HepG2 (cell line): ENCODE data around the gene FSD1.

Experiments used
- CEBPB ChIP-seq: IDR thresholded peaks from 2 replicates; pipeline ENCODE4 v1.6.1; 2011; ENCODE audit warnings: low read depth, low read length, improper control_type of control experiment, borderline replicate concordance
- FOXA1 ChIP-seq, 2 experiments: fragments of 450-650 bp in 1 of 2; sonication (generic) in 1 of 2; formaldehyde crosslinking in 1 of 2; IDR thresholded peaks; 2 replicates each; pipeline versions ENCODE4 v1.4.0 to v1.6.1; 2016 to 2020; ENCODE audit warnings: missing genetic modification reagents in 1 of 2
- GABPA ChIP-seq, 2 experiments: IDR thresholded peaks; 2 replicates each; pipeline ENCODE4 v1.6.1; 2011 to 2016; ENCODE audit warnings: low read depth in 2 of 2, low read length in 1 of 2, missing biosample characterization in 1 of 2, missing genetic modification characterization in 1 of 2
- HMG20B ChIP-seq: conservative IDR thresholded peaks from 2 replicates; pipeline ENCODE4 v1.6.1; 2016; ENCODE audit warnings: missing genetic modification reagents, missing compliant biosample characterization
- KAT8 ChIP-seq: IDR thresholded peaks from 2 replicates; pipeline ENCODE4 v1.6.1; 2016; ENCODE audit warnings: missing genetic modification reagents, missing compliant biosample characterization
- KLF9 ChIP-seq: IDR thresholded peaks from 2 replicates; pipeline ENCODE4 v1.6.1; 2016; ENCODE audit warnings: low read depth
- ZFX ChIP-seq: sonication (generic); formaldehyde crosslinking; IDR thresholded peaks from 2 replicates; pipeline ENCODE4 v1.4.0; 2020; ENCODE audit warnings: mild to moderate bottlenecking, low read depth, missing genetic modification reagents, moderate library complexity
- ZFY ChIP-seq: sonication (generic); formaldehyde crosslinking; IDR thresholded peaks from 2 replicates; pipeline ENCODE4 v1.4.0; 2020; ENCODE audit warnings: missing genetic modification reagents
- TF ChIP-seq, protein P1 (sequence below): sonication (generic); formaldehyde crosslinking; IDR thresholded peaks from 2 replicates; pipeline ENCODE4 v1.5.0; 2020; ENCODE audit warnings: mild to moderate bottlenecking, missing genetic modification reagents, moderate library complexity
- TF ChIP-seq, protein P2 (sequence below): sonication (generic); formaldehyde crosslinking; IDR thresholded peaks from 2 replicates; pipeline ENCODE4 v1.4.0; 2020; ENCODE audit warnings: missing genetic modification reagents

DNA sequence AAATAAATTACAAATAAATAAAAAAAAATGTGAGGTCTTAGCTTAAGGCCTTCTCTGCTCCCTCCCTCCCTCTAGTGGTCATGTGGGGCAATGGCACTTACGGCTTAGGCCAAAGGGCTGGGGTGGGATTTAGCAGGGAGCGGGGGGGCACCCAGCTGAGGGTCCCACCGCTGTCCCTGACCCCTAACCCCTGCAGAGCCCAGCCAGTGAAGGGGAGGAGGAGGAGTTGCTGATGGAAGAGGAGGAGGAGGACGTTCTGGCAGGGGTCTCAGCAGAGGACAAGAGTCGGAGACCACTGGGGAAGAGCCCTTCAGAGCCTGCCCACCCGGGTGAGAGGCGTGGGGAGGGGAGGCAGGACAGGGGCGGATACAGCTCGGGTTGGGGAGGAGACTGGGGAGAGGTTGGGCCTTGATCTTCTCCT, 48.3 kb downstream of the FSD1 start:
- TF ChIP-seq, protein P1, sequence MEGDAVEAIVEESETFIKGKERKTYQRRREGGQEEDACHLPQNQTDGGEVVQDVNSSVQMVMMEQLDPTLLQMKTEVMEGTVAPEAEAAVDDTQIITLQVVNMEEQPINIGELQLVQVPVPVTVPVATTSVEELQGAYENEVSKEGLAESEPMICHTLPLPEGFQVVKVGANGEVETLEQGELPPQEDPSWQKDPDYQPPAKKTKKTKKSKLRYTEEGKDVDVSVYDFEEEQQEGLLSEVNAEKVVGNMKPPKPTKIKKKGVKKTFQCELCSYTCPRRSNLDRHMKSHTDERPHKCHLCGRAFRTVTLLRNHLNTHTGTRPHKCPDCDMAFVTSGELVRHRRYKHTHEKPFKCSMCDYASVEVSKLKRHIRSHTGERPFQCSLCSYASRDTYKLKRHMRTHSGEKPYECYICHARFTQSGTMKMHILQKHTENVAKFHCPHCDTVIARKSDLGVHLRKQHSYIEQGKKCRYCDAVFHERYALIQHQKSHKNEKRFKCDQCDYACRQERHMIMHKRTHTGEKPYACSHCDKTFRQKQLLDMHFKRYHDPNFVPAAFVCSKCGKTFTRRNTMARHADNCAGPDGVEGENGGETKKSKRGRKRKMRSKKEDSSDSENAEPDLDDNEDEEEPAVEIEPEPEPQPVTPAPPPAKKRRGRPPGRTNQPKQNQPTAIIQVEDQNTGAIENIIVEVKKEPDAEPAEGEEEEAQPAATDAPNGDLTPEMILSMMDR (CRISPR knock-in tag) = peak; percentile 75
- TF ChIP-seq, protein P2, sequence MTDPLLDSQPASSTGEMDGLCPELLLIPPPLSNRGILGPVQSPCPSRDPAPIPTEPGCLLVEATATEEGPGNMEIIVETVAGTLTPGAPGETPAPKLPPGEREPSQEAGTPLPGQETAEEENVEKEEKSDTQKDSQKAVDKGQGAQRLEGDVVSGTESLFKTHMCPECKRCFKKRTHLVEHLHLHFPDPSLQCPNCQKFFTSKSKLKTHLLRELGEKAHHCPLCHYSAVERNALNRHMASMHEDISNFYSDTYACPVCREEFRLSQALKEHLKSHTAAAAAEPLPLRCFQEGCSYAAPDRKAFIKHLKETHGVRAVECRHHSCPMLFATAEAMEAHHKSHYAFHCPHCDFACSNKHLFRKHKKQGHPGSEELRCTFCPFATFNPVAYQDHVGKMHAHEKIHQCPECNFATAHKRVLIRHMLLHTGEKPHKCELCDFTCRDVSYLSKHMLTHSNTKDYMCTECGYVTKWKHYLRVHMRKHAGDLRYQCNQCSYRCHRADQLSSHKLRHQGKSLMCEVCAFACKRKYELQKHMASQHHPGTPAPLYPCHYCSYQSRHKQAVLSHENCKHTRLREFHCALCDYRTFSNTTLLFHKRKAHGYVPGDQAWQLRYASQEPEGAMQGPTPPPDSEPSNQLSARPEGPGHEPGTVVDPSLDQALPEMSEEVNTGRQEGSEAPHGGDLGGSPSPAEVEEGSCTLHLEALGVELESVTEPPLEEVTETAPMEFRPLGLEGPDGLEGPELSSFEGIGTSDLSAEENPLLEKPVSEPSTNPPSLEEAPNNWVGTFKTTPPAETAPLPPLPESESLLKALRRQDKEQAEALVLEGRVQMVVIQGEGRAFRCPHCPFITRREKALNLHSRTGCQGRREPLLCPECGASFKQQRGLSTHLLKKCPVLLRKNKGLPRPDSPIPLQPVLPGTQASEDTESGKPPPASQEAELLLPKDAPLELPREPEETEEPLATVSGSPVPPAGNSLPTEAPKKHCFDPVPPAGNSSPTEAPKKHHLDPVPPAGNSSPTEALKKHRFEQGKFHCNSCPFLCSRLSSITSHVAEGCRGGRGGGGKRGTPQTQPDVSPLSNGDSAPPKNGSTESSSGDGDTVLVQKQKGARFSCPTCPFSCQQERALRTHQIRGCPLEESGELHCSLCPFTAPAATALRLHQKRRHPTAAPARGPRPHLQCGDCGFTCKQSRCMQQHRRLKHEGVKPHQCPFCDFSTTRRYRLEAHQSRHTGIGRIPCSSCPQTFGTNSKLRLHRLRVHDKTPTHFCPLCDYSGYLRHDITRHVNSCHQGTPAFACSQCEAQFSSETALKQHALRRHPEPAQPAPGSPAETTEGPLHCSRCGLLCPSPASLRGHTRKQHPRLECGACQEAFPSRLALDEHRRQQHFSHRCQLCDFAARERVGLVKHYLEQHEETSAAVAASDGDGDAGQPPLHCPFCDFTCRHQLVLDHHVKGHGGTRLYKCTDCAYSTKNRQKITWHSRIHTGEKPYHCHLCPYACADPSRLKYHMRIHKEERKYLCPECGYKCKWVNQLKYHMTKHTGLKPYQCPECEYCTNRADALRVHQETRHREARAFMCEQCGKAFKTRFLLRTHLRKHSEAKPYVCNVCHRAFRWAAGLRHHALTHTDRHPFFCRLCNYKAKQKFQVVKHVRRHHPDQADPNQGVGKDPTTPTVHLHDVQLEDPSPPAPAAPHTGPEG = no peak
- no peak for TF ChIP-seq ZFX
- no peak for TF ChIP-seq KLF9
- TF ChIP-seq HMG20B (CRISPR knock-in tag) = no peak
- TF ChIP-seq FOXA1 (IDR thresholded peaks at IDR 0.05) = no peak
- TF ChIP-seq FOXA1 (CRISPR knock-in tag; IDR thresholded peaks at IDR 0.05) = no peak
- no peak; the same call in 1 of the 2 replicates for TF ChIP-seq ZFY (CRISPR knock-in tag)
- TF ChIP-seq KAT8 (CRISPR knock-in tag) = no peak
- TF ChIP-seq CEBPB = no peak
- TF ChIP-seq GABPA (IDR thresholded peaks at IDR 0.05; ENCODE audit: low read depth, low read length) = no peak
- no peak for TF ChIP-seq GABPA (CRISPR knock-in tag; IDR thresholded peaks at IDR 0.05; ENCODE audit: low read depth)
